Fibroblast of the aortic adventitia (primary cell): ENCODE data around the gene AGA. TPM values are rescaled to one million over a fixed set of nuclear protein-coding genes. Genes with fewer than 3 reads are reported as not detected.
A peak's percentile ranks its signal among the peaks of the same experiment; 100 is the strongest.

Experiments used
- DNase-seq: peaks from one replicate; pipeline ENCODE4 v3.0.0-alpha.2; 2010; ENCODE audit warnings: low read depth
- H3K4me3 ChIP-seq: 2 replicates; pipeline ENCODE4 v1.5.1; 2011; ENCODE audit warnings: low read depth, mild to moderate bottlenecking, control low read depth, low read length, moderate library complexity
- total RNA-seq: library from RNA; depleted of rRNA; stranded (reverse); fragments of >200 nt; gene quantifications from 2 replicates; pipeline ENCODE4 v1.2.3, GENCODE V29; 2012; ENCODE audit warnings: low replicate concordance
- TF ChIP-seq, protein P1 (sequence below): IDR thresholded peaks from 2 replicates; pipeline ENCODE4 v1.5.1; 2011; ENCODE audit warnings: mild to moderate bottlenecking, low read length, control low read depth, inconsistent platforms; ENCODE audit not compliant: insufficient read depth

AGA gene
- 33.4 and 39.0 TPM in 2 replicates for total RNA-seq

DNA sequence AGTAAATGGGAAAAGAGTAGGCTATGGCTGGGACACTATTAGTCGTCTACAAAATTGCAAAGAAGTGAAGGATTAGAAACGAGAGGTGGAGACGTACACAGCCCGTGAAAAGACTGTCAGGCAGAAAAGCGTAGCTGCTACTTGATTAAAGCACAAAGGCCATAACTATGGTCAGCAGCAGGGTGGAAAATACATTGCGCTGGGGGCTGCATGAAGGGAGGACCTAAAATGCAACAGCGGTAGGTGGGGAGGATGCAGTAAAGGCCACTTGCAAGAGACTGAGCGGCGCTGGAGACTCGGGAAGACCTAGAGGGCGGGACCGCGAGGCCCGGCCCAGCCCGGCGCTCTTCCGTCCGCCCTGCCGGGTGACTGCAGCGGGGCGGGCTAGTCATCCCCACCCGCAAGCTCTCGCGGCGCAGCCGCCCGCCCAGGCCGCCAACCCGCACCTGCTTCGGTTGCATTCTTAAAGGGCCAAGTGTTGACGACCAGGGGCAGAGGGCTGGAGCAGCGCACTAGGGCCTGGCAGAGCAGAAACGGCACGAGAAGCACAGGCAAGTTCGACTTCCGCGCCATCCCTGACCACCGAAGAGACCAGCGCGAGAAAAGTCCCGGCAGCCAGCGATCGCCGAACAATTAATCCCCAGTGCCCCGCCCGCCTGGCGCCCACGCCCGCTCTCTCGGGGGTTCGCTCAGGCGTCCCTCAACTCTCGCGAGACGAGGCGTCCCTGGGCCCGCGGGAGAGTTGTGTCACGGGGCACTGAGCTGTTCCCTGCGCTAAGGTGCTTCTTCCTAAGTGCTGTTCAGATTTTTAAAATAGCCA, at the start of gene AGA:
TSS of gene AGA (minus strand) at position 635 of the 820 bp plus-strand sequence. CDS start at position 573, 62 bp downstream.
- TF ChIP-seq, protein P1, sequence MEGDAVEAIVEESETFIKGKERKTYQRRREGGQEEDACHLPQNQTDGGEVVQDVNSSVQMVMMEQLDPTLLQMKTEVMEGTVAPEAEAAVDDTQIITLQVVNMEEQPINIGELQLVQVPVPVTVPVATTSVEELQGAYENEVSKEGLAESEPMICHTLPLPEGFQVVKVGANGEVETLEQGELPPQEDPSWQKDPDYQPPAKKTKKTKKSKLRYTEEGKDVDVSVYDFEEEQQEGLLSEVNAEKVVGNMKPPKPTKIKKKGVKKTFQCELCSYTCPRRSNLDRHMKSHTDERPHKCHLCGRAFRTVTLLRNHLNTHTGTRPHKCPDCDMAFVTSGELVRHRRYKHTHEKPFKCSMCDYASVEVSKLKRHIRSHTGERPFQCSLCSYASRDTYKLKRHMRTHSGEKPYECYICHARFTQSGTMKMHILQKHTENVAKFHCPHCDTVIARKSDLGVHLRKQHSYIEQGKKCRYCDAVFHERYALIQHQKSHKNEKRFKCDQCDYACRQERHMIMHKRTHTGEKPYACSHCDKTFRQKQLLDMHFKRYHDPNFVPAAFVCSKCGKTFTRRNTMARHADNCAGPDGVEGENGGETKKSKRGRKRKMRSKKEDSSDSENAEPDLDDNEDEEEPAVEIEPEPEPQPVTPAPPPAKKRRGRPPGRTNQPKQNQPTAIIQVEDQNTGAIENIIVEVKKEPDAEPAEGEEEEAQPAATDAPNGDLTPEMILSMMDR: no peak
- DNase-seq: peak; percentile 93
- H3K4me3 ChIP-seq: peak within 1 kb of the TSS; percentile 87

DNA sequence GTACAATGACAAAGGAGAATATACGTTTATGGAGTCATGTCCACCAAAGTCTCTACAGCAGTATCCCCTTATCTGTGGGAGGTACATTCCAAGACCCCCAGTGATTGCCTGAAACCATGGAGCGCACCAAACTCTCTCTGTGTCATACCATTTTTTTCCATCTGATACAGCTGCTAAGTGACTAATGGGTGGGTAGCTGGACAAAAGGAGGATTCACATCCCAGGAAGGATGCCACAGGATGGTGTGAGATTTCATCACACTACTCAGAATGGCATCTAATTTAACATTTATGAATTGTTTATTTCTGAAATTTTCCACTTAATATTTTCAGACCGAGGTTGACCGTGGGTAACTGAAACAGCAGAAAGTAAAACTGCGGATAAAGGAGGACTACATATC, 49.8 kb upstream of the AGA start:
- TF ChIP-seq, protein P1: no peak
- H3K4me3 ChIP-seq: no peak overlapping the region
- no peak for DNase-seq

DNA sequence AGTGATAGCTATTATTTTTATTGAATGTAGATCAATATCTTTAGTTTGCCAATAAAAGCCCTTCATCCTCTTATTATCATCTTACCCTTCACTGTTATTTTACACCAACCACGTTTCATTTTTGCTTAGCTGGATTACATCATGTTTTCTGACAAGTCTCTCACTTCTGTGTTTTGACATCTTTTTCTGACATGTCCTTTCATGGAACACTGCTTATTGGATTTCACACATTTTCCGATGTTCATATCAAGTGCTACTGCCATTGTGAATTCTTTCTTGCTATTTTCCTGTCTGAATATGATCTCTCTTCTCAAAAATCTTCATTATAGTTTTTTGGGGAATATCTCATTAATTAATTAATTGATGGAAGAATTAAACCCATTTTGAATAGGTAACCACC, 48.5 kb upstream of the AGA start:
- H3K4me3 ChIP-seq: no peak overlapping the region
- no peak for DNase-seq
- TF ChIP-seq, protein P1: no peak

DNA sequence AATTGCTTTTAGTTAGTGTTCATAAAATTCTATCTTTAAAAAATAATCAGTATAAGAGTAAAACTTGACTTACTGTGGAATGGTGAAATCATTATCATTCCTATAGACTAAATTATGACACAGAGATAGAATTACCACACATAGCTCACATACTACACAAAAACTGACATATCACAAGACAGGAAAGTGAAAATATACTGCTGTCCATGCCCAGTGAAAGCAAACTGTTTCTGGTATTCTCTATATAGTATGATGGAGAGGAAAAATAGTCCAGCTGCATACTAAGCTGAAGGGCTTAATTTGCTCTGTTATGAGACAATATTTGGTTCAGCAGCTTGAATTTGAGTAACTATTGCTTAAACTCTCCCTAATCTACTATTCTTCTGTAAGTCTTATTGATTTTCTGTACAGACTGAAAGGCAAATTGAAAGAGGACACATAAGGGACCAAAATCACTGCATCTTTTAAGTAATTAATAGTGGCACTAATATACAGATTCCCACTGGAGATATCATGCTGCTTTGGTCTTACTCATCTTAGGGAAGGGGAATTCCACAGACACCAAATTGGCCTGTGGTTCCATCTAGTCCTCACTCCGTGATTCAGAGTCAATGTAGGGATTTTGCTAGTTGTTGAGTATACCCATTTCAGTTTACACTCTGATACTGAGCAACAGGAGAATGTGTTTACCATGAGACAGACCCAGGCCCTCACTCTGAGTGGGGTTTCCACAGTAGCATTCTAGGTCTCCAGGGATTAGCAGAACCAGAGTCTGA, 47.4 kb upstream of the AGA start:
- TF ChIP-seq, protein P1: no peak
- peak; percentile 6 for DNase-seq
- no peak overlapping the region for H3K4me3 ChIP-seq

DNA sequence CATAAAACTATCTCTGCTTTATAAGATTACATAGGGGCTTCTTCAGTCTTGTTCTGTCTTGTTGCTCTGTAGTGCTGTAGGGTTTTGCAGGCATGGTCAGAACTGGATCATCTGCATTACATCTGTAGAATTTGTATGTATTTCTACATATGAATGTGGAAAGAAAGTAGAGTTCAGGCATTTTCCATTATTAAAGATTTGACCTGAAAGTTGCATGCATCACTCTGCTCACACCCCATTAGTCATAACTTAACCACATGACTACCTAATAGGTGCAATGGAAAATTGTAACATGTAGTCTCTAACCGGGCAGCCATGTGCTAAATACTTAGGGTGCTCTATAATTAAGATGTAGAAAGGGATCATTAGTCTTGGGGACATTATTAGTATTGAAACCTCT, 45.7 kb upstream of the AGA start:
- DNase-seq: no peak
- no peak overlapping the region for H3K4me3 ChIP-seq
- TF ChIP-seq, protein P1: no peak

DNA sequence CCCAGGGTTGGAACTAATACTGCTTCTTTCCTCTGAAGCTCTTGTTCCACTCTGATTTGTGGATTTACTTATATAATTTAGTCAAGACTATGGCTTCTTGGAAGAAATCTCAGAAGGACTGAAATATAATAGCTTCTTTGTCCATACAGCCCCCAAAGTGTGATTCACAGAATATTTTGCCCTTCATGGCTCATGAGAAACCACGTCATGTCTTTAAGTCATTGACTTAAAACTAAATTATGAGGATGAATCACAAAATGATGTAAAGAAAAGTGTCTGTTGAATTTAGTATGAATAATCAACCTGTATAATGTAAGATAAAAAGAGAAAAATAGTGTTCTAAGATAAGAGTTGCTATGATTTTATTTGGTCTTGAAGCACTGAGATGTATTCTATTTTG, 43.3 kb upstream of the AGA start:
- no peak overlapping the region for H3K4me3 ChIP-seq
- peak; percentile 57 for DNase-seq

More for the DNA sequence above, 43.3 kb upstream of the AGA start:
- TF ChIP-seq, protein P1: no peak
